H1 (cell line): Measurements from ENCODE around the gene NR2C2. TPM values are rescaled to one million over a fixed set of nuclear protein-coding genes. Genes with fewer than 3 reads are reported as not detected.

Experiments
- CEBPB ChIP-seq: IDR thresholded peaks from 2 replicates; pipeline ENCODE4 v1.6.1; 2012; ENCODE audit warnings: low read depth, low read length
- EGR1 ChIP-seq: IDR thresholded peaks from 2 replicates; pipeline ENCODE4 v1.6.1; 2011; ENCODE audit warnings: low read depth, low read length, borderline replicate concordance
- polyA plus RNA-seq, 7 experiments: library from polyadenylated mRNA; depleted of rRNA in 3 of 7; stranded (reverse) in 5 of 7; unstranded in 2 of 7; fragments of >200 nt in 5 of 7; fragments of 200-250 nt in 2 of 7; gene quantifications; 1 replicate in 5 of 7; 2 replicates in 1 of 7; 4 replicates in 1 of 7; pipeline versions ENCODE4 v1.2.1 to v1.2.3, GENCODE V29; 2011 to 2013; ENCODE audit warnings: missing spikeins in 2 of 7, mixed read lengths in 2 of 7
- total RNA-seq: library from RNA; stranded (reverse); fragmentation: NEBNext Ultra II Directional; extraction: Animal tissue kit (Norgen Biotek cat#: 25700); gene quantifications from 2 replicates; pipeline ENCODE4 v1.2.1, GENCODE V29; 2021

NR2C2 gene
- total and polyA plus RNA-seq, 2 of the 8 experiments (the other 6 are each of a cell fraction or from before 2014, with no cell fraction given): 16.6 to 44.4 TPM

DNA sequence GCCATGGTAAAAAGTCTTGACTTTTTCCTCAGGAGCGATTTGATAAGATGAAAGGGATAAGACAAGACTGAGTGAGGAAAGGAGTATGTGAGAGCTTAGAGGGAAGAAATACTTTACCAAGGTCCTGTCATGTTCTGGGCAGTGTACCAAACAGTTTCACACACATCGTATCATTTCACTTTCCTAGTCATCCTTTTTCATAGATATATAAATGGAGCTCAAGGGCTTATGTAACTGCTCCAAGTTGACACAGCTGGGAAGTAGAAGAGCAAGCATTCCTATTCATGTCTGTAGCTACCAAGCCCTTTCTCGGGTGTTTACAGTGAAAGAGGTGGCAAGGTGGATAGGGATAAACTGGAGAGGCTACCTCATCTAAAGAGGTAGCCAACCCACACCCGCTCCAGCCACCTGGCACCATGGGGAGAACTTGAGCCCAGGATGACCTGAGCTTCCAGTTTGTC lies 60.3 kb downstream of the NR2C2 start (continued):
- TF ChIP-seq EGR1 (no peak), CEBPB (no peak)
